ENCODE results near the gene TRIM7. TPM values are rescaled to one million over a fixed set of nuclear protein-coding genes. Genes with fewer than 3 reads are reported as not detected.

Gene TRIM7
- total RNA-seq, 4 donors from 2014 or later: 0.88 to 2.6 (median 2.2) TPM

DNA sequence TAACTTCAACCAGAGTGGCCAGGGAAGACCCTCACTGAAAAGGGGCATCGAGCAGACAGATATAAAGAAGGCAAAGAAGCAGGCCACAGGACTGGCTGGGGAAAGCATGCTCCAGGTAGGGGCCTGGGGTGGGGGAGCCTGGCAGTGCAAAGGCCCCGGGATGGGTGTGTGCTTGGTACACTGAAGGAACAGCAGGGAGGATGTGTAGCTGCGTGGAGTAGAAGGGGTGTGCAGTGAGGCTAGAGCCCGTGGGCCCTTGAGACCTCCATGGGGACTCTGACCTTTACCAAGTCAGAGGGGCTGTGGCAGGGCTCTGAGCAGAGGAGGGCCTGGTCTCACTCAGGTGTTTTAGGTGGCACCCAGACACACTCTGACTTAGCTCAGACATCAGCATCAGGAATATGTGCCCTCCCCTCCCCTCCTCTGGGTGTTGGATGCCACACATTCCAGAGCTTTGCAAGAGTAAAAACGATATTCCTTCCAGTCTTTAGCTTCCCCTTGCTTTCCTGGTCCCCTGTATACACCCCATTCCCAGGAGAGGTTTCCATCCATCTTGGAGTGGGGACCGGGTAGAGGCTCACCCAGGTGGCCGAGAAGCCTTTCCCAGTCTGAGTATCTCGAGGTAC is 7.6 kb downstream of the TRIM7 start:
- peaks cover 0 to 3% (median under 1%) of the 10 kb centered on the region in 4 donors for H3K4me1 ChIP-seq
- H3K9me3 ChIP-seq: no peaks in the 10 kb centered on the region
- TF ChIP-seq, protein P1, sequence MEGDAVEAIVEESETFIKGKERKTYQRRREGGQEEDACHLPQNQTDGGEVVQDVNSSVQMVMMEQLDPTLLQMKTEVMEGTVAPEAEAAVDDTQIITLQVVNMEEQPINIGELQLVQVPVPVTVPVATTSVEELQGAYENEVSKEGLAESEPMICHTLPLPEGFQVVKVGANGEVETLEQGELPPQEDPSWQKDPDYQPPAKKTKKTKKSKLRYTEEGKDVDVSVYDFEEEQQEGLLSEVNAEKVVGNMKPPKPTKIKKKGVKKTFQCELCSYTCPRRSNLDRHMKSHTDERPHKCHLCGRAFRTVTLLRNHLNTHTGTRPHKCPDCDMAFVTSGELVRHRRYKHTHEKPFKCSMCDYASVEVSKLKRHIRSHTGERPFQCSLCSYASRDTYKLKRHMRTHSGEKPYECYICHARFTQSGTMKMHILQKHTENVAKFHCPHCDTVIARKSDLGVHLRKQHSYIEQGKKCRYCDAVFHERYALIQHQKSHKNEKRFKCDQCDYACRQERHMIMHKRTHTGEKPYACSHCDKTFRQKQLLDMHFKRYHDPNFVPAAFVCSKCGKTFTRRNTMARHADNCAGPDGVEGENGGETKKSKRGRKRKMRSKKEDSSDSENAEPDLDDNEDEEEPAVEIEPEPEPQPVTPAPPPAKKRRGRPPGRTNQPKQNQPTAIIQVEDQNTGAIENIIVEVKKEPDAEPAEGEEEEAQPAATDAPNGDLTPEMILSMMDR (IDR thresholded peaks at IDR 0.05): no peak
- TF ChIP-seq POLR2A (IDR thresholded peaks at IDR 0.05): no peak
- H3K36me3 ChIP-seq: no peaks in the 10 kb centered on the region
- no peak for DNase-seq
- H3K27me3 ChIP-seq: no peaks in the 10 kb centered on the region
- H3K4me3 ChIP-seq: no peak overlapping the region
- H3K27ac ChIP-seq: no peak overlapping the region

DNA sequence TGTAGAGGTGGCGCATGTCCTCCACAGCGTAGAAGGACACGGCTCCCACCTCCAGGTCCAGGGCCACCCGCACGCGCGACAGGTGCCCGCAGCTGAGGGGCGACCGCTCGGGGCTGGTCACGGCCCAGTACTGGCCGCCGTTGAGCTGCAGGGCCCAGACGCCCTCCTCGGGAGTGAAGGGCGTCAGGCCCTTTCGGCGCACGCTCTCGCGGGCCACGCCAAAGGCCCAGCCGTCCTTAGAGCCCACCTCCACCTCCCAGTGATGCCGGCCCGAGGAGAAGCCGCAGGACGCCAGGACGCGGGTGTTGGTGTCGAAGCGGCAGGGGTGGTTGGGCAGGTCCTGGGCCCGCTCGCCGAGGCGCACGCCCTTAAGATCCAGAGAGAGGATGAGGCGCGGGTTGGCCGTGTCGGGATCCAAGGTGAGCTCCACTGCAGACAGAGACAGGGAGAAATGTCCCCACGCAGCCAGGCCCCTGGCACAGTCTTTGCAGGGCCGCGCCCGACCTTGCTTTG is 9.7 kb downstream of the TRIM7 start:
- TF ChIP-seq, protein P1 (IDR thresholded peaks at IDR 0.05): no peak
- TF ChIP-seq POLR2A (IDR thresholded peaks at IDR 0.05): no peak
- H3K4me1 ChIP-seq: peaks cover 0 to 8% (median 2%) of the 10 kb centered on the region in 4 donors
- no peak overlapping the region for H3K4me3 ChIP-seq
- no peaks in the 10 kb centered on the region for H3K27me3 ChIP-seq
- no peaks in the 10 kb centered on the region for H3K36me3 ChIP-seq
- H3K27ac ChIP-seq: no peak overlapping the region
- no peak for DNase-seq
- H3K9me3 ChIP-seq: no peaks in the 10 kb centered on the region

DNA sequence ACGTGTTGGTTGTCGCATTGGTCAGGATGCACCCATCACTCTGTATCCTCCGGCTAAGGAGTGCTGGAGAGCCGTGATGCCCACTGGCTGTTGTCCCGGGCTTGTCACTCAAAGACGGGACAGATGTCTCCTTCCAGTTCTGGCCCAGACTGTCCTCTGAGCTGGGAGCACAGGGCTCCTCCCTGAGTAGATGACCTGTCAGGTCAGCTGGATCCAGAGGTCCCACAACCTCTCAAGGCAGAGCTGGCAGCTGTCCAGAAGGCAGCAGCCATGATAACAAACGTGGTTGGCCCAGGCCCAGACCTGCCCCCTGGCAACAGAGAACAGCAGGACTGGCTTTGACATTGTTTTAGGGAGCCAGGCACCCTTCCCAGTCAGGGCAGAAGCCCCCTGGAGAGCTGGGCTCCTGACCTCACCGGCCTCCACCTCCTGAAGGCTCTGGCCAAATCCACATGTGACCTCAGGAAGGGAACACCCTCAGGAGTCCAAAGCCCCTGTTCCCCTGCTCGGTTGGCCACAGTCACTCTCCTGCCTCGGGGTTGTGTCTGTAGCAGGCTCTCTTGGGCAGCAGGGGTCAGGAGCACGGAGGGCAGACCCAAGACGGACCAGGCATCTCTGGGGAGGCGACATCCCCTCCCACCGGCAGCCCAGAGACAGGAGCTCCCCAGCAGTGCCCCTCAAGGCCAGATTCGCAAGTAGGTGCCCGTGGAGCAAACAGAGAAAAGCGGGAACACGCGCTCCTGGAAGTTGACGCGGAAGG is 10.3 kb downstream of the TRIM7 start:
- DNase-seq: no peak
- Histone ChIP-seq H3K9me3 (no peaks in the 10 kb centered on the region), H3K27ac (no peak overlapping the region), H3K27me3 (no peaks in the 10 kb centered on the region), H3K4me3 (no peak overlapping the region), H3K4me1 (peaks cover 0 to 15% (median 2%) of the 10 kb centered on the region in 4 donors), H3K36me3 (no peaks in the 10 kb centered on the region)
- TF ChIP-seq, protein P1 (IDR thresholded peaks at IDR 0.05): no peak
- no peak for TF ChIP-seq POLR2A (IDR thresholded peaks at IDR 0.05)

DNA sequence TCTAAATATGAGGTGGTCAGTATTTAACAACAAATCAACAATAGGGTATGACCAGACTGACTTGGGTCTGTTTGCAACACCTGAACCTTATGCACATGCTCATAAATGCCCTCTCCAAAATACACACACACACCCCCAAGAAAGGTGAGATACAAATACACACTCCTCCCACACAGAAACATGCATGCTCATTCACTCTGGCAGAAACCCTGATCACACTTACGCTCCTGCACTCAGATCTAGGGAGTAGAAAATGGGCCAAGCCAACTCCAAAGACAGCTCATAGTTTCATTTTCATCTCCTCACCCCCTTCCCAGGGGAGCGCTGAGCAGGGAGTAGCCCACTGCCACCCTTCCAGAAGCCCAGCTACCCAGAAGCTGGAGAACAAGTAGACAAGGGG is 11.3 kb downstream of the TRIM7 start:
- Histone ChIP-seq H3K9me3 (no peaks in the 10 kb centered on the region), H3K36me3 (no peaks in the 10 kb centered on the region), H3K27me3 (no peaks in the 10 kb centered on the region), H3K27ac (no peak overlapping the region), H3K4me1 (peaks cover 0 to 16% (median 2%) of the 10 kb centered on the region in 4 donors), H3K4me3 (no peak overlapping the region)
- no peak for DNase-seq
- TF ChIP-seq POLR2A (IDR thresholded peaks at IDR 0.05): no peak
- TF ChIP-seq, protein P1 (IDR thresholded peaks at IDR 0.05): no peak

DNA sequence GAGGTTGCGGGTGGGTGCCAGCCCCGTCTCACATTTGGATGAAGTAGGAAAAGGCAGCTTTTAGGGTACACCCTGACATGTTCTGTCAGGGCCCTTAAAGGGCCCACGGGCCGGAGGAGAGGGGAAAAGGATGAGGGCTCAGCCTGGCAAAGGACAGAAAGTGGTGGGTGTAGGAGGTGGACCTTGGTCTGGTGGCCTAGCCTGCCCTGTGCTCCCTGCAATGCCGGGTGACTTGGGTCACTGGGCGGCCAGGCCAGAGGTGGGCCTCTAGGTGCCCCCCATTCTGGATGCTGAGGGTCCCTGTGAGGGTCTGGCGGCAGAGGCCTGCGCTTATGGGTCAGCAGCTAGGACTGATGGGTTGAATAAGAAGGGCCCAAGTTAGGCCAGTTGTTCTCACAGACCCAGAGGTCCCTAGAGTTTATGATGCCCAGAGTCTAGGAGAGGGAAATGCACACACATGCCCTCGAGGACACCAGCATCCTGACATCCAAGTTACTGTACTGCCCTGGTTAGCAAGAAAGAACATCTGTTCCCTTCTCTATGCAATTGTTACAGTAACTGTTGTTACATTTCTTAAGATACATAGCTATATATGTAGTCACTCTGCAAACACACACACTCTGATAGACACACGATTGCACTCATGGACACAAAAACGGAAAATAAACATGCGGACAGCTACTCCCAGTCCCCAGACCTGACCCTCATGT is 12.5 kb downstream of the TRIM7 start:
- H3K27me3 ChIP-seq: no peaks in the 10 kb centered on the region
- peaks cover 0 to 16% (median 2%) of the 10 kb centered on the region in 4 donors for H3K4me1 ChIP-seq
- H3K9me3 ChIP-seq: no peaks in the 10 kb centered on the region
- H3K36me3 ChIP-seq: no peaks in the 10 kb centered on the region
- peak overlapping the region; percentile 77 to 89 (median 84) for H3K27ac ChIP-seq
- H3K4me3 ChIP-seq: peak overlapping the region; percentile 55 to 88 (median 71)
- no peak for TF ChIP-seq POLR2A (IDR thresholded peaks at IDR 0.05)
- TF ChIP-seq, protein P1 (IDR thresholded peaks at IDR 0.05): no peak
- no peak for DNase-seq

Data from Peyer's patch (tissue), 4 donors.